ENCODE data around the gene SNX27. TPM values are rescaled to one million over a fixed set of nuclear protein-coding genes. Genes with fewer than 3 reads are reported as not detected.

SNX27 gene
- 10 to 100 TPM; 24.1 to 38.4 TPM for total RNA-seq

DNA sequence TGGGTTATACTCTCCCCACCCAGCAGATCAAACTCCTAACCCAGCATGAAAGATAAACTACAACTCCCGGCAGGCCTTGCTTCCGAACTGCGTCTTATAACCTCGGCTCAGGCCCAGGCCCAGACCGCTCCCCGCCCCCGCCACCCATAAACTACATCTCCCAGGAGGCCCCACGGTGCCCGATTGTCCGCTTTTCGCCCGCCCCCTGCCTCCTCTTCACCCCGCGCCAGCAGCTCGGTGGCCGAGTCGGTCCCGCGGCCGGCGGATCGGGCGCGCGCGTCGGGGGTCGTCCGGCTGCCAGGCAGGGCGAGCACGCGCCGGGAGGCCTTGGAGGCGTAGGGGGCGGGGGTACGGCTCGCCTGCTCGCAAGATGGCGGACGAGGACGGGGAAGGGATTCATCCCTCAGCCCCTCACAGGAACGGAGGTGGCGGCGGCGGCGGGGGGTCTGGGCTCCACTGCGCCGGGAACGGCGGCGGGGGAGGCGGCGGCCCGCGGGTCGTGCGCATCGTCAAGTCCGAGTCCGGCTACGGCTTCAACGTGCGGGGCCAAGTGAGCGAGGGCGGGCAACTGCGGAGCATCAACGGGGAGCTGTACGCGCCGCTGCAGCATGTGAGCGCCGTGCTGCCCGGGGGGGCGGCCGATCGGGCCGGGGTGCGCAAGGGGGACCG is at the start of gene SNX27:
Gene SNX27, plus strand, starts transcription at position 219 of the 669 bp plus-strand sequence. Its CDS starts 152 bp downstream, at position 371.
- H3K27me3 ChIP-seq (replicated peaks; ENCODE audit: insufficient read depth): no peaks in the 10 kb centered on the region
- peak within 1 kb of the TSS; percentile 94 to 99 for H3K4me3 ChIP-seq
- TF ChIP-seq, protein P1, sequence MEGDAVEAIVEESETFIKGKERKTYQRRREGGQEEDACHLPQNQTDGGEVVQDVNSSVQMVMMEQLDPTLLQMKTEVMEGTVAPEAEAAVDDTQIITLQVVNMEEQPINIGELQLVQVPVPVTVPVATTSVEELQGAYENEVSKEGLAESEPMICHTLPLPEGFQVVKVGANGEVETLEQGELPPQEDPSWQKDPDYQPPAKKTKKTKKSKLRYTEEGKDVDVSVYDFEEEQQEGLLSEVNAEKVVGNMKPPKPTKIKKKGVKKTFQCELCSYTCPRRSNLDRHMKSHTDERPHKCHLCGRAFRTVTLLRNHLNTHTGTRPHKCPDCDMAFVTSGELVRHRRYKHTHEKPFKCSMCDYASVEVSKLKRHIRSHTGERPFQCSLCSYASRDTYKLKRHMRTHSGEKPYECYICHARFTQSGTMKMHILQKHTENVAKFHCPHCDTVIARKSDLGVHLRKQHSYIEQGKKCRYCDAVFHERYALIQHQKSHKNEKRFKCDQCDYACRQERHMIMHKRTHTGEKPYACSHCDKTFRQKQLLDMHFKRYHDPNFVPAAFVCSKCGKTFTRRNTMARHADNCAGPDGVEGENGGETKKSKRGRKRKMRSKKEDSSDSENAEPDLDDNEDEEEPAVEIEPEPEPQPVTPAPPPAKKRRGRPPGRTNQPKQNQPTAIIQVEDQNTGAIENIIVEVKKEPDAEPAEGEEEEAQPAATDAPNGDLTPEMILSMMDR (IDR thresholded peaks at IDR 0.05): peak in 1 of 4 experiments; percentile 6
- TF ChIP-seq POLR2AphosphoS5 (IDR thresholded peaks at IDR 0.05): peak; percentile 38
- TF ChIP-seq POLR2A (IDR thresholded peaks at IDR 0.05): peak; percentile 77
- WGBS: under 1% methylated on average over 69 of the region's 79 CpGs
- H3K27ac ChIP-seq: peak within 1 kb of the TSS; percentile 91 to 95
- H3K4me1 ChIP-seq (replicated peaks): no peaks in the 10 kb centered on the region
- no peaks in the 10 kb centered on the region for H3K9me3 ChIP-seq
- no peaks in the 10 kb centered on the region for H3K36me3 ChIP-seq
- peak; percentile 92 for DNase-seq (ENCODE audit: low spot score)
- intact Hi-C loops (cut with DNase I): loop anchor here (10.0 kb wide), 1 partner anchor 73 kb away; no protein-coding TSS in a partner anchor

DNA sequence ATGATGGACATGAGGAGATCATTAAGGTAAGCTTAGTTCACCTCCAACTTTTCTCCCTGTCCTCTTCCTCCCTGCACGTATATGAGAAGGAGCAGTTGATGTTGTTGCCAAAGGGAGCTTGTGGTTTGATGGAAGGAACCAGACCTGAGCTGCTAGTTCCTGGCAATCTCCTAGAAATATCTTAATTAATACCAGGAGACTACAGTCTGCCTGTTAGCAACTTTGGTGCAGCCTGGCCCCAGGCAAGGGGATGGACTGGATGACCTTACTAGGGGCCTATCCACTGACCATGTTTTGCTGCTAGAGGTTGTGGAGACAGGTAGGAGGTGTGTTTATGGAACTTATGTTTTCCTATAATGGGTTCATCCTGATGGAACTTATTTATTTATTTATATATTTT is 49.2 kb upstream of the SNX27 start:
- Histone ChIP-seq H3K9me3 (no peaks in the 10 kb centered on the region), H3K27ac (no peak overlapping the region), H3K4me3 (no peak overlapping the region), H3K36me3 (no peaks in the 10 kb centered on the region), H3K27me3 (replicated peaks; ENCODE audit: insufficient read depth) (no peaks in the 10 kb centered on the region), H3K4me1 (replicated peaks) (no peaks in the 10 kb centered on the region)
- no peak for DNase-seq (ENCODE audit: low spot score)
- intact Hi-C loops (cut with DNase I): no loop called here
- TF ChIP-seq POLR2A (IDR thresholded peaks at IDR 0.05) (no peak), POLR2AphosphoS5 (IDR thresholded peaks at IDR 0.05) (no peak)
- TF ChIP-seq, protein P1 (IDR thresholded peaks at IDR 0.05): no peak
- WGBS: 73% methylated on average over 1 of the region's 1 CpG

DNA sequence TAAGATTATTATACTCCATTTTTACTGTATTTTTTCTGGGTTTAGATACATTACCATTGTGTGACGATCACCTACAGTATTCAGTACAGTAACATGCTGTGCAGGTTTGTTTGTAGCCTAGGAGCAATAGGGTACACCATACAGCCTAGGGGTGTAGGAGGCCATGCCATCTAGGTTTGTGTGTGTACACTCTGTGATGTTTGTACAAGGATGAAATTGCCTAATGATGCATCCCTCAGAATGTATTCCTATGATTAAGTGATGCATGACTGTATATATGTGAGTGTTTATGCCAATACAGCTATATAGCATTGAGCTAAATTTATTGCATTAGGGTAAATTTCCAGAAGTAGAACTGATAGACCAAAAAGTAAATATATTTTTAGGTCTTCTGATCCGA is 48.5 kb upstream of the SNX27 start:
- no peak overlapping the region for H3K4me3 ChIP-seq
- no peak for TF ChIP-seq POLR2AphosphoS5 (IDR thresholded peaks at IDR 0.05)
- no peak for TF ChIP-seq POLR2A (IDR thresholded peaks at IDR 0.05)
- TF ChIP-seq, protein P1 (IDR thresholded peaks at IDR 0.05): no peak
- no peaks in the 10 kb centered on the region for H3K4me1 ChIP-seq (replicated peaks)
- no peaks in the 10 kb centered on the region for H3K27me3 ChIP-seq (replicated peaks; ENCODE audit: insufficient read depth)
- intact Hi-C loops (cut with DNase I): no loop called here
- no peaks in the 10 kb centered on the region for H3K9me3 ChIP-seq
- H3K27ac ChIP-seq: no peak overlapping the region
- no peaks in the 10 kb centered on the region for H3K36me3 ChIP-seq
- 47% methylated on average over 2 of the region's 2 CpGs for WGBS
- no peak for DNase-seq (ENCODE audit: low spot score)

DNA sequence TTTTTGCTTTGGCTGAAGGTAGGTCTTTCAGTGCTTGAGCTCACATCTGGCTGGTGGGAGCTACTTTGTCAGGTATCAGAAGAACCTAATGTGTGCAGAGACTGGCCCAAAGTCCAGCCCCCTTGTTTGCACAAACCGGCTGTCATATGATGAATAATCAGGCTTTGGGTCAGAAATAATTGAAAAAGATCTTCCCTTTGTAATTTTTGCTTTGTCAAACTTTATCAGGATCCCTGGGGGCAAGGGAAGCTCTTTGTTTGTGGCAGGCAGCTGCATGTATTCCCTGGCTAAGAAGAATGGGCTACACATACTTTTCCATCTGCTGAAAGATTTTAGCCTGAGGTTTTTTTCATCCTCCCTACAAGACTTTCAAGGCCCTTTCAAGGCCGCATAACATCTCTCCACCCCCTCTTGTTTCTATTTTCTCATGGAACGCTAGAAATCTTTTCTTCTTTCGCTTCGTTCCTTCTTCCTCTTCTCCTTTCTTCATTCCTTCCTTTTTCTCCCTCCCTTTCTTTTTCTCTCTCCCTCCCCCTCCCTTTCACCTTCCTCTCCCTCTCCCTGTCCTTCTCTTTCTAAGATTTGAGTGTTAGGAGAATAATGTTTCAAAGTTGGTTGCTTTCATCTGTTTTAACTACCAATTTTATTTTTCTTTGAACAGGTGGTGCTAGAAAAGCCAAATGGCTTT is 46.2 kb upstream of the SNX27 start:
- H3K4me3 ChIP-seq: no peak overlapping the region
- H3K36me3 ChIP-seq: no peaks in the 10 kb centered on the region
- 51% methylated on average over 5 of the region's 5 CpGs for WGBS
- H3K9me3 ChIP-seq: no peaks in the 10 kb centered on the region
- no peak overlapping the region for H3K27ac ChIP-seq
- H3K4me1 ChIP-seq (replicated peaks): no peaks in the 10 kb centered on the region
- intact Hi-C loops (cut with DNase I): no loop called here
- no peaks in the 10 kb centered on the region for H3K27me3 ChIP-seq (replicated peaks; ENCODE audit: insufficient read depth)
- DNase-seq (ENCODE audit: low spot score): no peak
- no peak for TF ChIP-seq POLR2A (IDR thresholded peaks at IDR 0.05)
- no peak for TF ChIP-seq POLR2AphosphoS5 (IDR thresholded peaks at IDR 0.05)
- TF ChIP-seq, protein P1 (IDR thresholded peaks at IDR 0.05): no peak
